GM12864 (cell line): ENCODE measurements around the gene LRRD1.
A peak's percentile ranks its signal among the peaks of the same experiment; 100 is the strongest.

Source experiments
- DNase-seq: peaks from one replicate; pipeline ENCODE4 v3.0.0-alpha.2; 2011; ENCODE audit warnings: low read depth
- H3K4me3 ChIP-seq: 2 replicates; pipeline ENCODE4 v1.5.1; 2011; ENCODE audit warnings: mild to moderate bottlenecking, low read depth, low read length, control low read depth
- TF ChIP-seq, protein P1 (sequence below): IDR thresholded peaks from 2 replicates; pipeline ENCODE4 v1.5.1; 2011; ENCODE audit warnings: low read depth, mild to moderate bottlenecking, moderate library complexity, low read length, control low read depth, inconsistent platforms; ENCODE audit errors: missing control alignments

The LRRD1 gene

GRCh38 chr7:92178928-92179924, at the start of gene LRRD1:
LRRD1 (minus strand) TSS chr7:92179142; CDS start chr7:92165202, 13,940 bp downstream.
- peak within 1 kb of the TSS; percentile 38 for H3K4me3 ChIP-seq
- peak; percentile 50 for DNase-seq
- TF ChIP-seq, protein P1, sequence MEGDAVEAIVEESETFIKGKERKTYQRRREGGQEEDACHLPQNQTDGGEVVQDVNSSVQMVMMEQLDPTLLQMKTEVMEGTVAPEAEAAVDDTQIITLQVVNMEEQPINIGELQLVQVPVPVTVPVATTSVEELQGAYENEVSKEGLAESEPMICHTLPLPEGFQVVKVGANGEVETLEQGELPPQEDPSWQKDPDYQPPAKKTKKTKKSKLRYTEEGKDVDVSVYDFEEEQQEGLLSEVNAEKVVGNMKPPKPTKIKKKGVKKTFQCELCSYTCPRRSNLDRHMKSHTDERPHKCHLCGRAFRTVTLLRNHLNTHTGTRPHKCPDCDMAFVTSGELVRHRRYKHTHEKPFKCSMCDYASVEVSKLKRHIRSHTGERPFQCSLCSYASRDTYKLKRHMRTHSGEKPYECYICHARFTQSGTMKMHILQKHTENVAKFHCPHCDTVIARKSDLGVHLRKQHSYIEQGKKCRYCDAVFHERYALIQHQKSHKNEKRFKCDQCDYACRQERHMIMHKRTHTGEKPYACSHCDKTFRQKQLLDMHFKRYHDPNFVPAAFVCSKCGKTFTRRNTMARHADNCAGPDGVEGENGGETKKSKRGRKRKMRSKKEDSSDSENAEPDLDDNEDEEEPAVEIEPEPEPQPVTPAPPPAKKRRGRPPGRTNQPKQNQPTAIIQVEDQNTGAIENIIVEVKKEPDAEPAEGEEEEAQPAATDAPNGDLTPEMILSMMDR: peak; percentile 89

GRCh38 chr7:92228742-92229141, 49.8 kb upstream of the LRRD1 start:
- H3K4me3 ChIP-seq: no peak overlapping the region
- TF ChIP-seq, protein P1: no peak
- no peak for DNase-seq

DNA sequence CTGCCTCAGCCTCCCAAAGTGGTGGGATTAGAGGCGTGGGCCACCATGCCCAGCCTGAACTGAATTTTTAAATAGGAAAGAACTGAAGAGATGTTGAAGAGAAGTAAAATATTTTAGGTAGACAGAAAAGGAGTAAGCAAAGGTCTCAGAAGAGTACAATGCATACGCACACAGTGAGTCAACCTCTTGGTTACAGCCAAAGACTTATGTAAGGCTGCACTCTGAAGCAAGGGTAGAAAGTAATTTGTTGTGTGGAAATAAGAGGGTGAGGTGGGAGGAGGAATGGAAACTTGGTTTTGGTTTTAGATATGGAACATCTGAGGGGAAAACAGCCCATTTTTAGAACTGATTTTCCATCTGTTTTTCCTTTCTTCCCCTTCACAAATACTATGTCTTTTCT, 49.2 kb upstream of the LRRD1 start:
- TF ChIP-seq, protein P1: no peak
- H3K4me3 ChIP-seq: no peak overlapping the region
- DNase-seq: no peak

DNA sequence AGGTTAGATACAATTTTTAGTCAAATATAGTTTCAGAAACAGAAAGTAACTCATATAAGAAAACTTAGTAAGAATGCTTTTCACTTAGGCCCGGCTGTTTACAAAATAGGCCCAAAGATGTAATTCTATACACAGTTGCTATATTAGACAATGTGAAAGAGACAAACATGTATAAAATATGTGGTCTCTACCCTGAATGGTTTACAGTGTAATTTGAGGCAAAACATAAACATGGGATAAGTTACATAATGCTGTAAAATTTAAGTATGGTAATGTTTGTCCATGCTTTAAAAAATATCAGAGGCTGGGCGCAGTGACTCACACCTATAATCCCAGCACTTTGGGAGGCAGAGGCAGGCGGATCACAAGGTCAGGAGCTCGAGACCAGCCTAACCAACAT, 48.0 kb upstream of the LRRD1 start:
- no peak for DNase-seq
- TF ChIP-seq, protein P1: no peak
- H3K4me3 ChIP-seq: no peak overlapping the region

GRCh38 chr7:92221766-92222165, 42.8 kb upstream of the LRRD1 start:
- no peak for DNase-seq
- TF ChIP-seq, protein P1: no peak
- no peak overlapping the region for H3K4me3 ChIP-seq

- no peak overlapping the region for H3K4me3 ChIP-seq
- no peak for DNase-seq
- TF ChIP-seq, protein P1: no peak
Measured at GRCh38 chr7:92206672-92207071, 27.7 kb upstream of the LRRD1 start.
